IPS-15b (cell line): ENCODE measurements around the gene TAB2.
"Not testable (repeated sequence)": the region's sequence is repeated elsewhere in the genome, so short reads cannot be mapped to it uniquely, and the experiment has no call there.

Experiments used
- H3K27me3 ChIP-seq: one replicate; pipeline ENCODE4 v1.6.1; 2013; ENCODE audit warnings: low read length; ENCODE audit not compliant: control insufficient read depth, insufficient read depth
- H3K36me3 ChIP-seq: one replicate; pipeline ENCODE4 v1.6.1; 2013; ENCODE audit warnings: low read length; ENCODE audit not compliant: control insufficient read depth, insufficient read depth
- H3K4me1 ChIP-seq: one replicate; pipeline ENCODE4 v1.6.1; 2013; ENCODE audit warnings: mild to moderate bottlenecking, low read length; ENCODE audit not compliant: control insufficient read depth, insufficient read depth
- H3K4me3 ChIP-seq: one replicate; pipeline ENCODE4 v1.5.1; 2013; ENCODE audit warnings: low read depth, low read length
- H3K9ac ChIP-seq: one replicate; pipeline ENCODE4 v1.6.1; 2013; ENCODE audit warnings: low read depth, mild to moderate bottlenecking, low read length
- H3K9me3 ChIP-seq: one replicate; pipeline ENCODE4 v1.6.1; 2013; ENCODE audit warnings: mild to moderate bottlenecking, low read length; ENCODE audit not compliant: control insufficient read depth, insufficient read depth

Gene TAB2

DNA sequence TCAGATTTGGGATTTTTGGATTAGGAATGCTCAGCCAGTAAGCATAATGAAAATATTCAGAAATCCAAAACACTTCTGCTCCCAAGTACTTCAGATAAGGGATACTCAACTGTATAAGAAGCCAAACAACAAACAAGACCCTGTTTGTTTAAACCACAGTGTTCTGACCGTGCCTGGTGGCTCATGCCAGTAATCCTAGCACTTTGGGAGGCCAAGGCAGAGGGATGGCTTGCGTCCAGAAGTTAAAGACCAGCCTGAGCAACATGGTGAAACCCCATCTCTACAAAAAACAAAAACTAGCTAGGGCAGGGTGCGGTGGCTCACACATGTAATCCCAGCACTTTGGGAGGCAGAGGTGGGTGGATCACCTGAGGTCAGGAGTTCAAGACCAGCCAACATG lies 142.7 kb downstream of the TAB2 start:
- not testable (repeated sequence) for H3K36me3 ChIP-seq, H3K9ac ChIP-seq, H3K4me1 ChIP-seq, H3K4me3 ChIP-seq, H3K27me3 ChIP-seq, H3K9me3 ChIP-seq
